HCT116 (cell line): ENCODE measurements around the gene CUEDC1. TPM values are rescaled to one million over a fixed set of nuclear protein-coding genes. Genes with fewer than 3 reads are reported as not detected.
"Not testable (repeated sequence)": the region's sequence is repeated elsewhere in the genome, so short reads cannot be mapped to it uniquely, and the experiment has no call there.

Source experiments
- ATAC-seq: fragments of 200-7000 bp; cut with Tn5 transposase; 2 replicates; pipeline ENCODE4 v1.9.1; 2020; ENCODE audit warnings: mild to moderate bottlenecking, moderate library complexity
- BruUV-seq: library from RNA; stranded (reverse); fragments of 400-500 nt; replicated peaks from 2 replicates; lab custom pipeline; 2021; lab: Mats Ljungman, UMichigan
- CTCF ChIA-PET: fragments of 300-600 bp; sonication (Branson Sonifier 250); formaldehyde crosslinking; loops from one replicate; lab custom pipeline; 2021; ENCODE audit warnings: antibody characterized with exemption; lab: Charles Lee
- POLR2A ChIA-PET: fragments of 300-600, 350-600 bp; sonication (Branson Sonifier 250); formaldehyde crosslinking; loops from one replicate; lab custom pipeline; 2021; ENCODE audit warnings: antibody characterized with exemption; lab: Charles Lee
- RAD21 ChIA-PET, 2 experiments: fragments of 300-600 bp; sonication (Branson Sonifier 250); formaldehyde crosslinking; loops; one replicate each; lab custom pipeline; 2023; ENCODE audit warnings: low total read pairs in 2 of 2; ENCODE audit not compliant: uncharacterized antibody in 2 of 2, unreplicated experiment in 2 of 2, low non-redundant PET in 1 of 2; lab: Charles Lee
- DNase-seq: peaks from one replicate; pipeline ENCODE4 v3.0.0-alpha.2; 2010; ENCODE audit warnings: low read depth, low spot score
- H2AFZ ChIP-seq: fragments of 200-600 bp; shearing (Covaris generic), sonication (generic); 2 replicates; pipeline ENCODE4 v1.6.1; 2017; ENCODE audit warnings: low read depth, mixed run types, mixed read lengths, antibody characterized with exemption, low read length; ENCODE audit not compliant: poor library complexity, severe bottlenecking
- H3K27ac ChIP-seq: 2 replicates; pipeline ENCODE4 v1.5.1; 2012; ENCODE audit warnings: low read depth, low read length
- H3K27me3 ChIP-seq: fragments of 200-600 bp; sonication (generic); 2 replicates; pipeline ENCODE4 v1.6.1; 2016; ENCODE audit warnings: mixed run types, low read length, mixed read lengths; ENCODE audit not compliant: insufficient read depth
- H3K36me3 ChIP-seq, 2 experiments: fragments of 200-500 bp in 1 of 2; fragments of 200-600 bp in 1 of 2; sonication (Bioruptor generic) in 1 of 2; sonication (generic) in 1 of 2; 2 replicates each; pipeline versions ENCODE4 v1.5.1 to v1.6.1; 2014 to 2016; ENCODE audit warnings: low read length in 2 of 2, inconsistent platforms in 1 of 2, mixed read lengths in 1 of 2, mixed run types in 1 of 2; ENCODE audit not compliant: insufficient read depth in 2 of 2, control insufficient read depth in 1 of 2
- H3K4me1 ChIP-seq, 2 experiments: fragments of 200-600 bp in 1 of 2; sonication (generic) in 1 of 2; 2 replicates each; pipeline versions ENCODE4 v1.5.1 to v1.6.1; 2012 to 2017; ENCODE audit warnings: low read length in 2 of 2, inconsistent platforms in 1 of 2, mild to moderate bottlenecking in 1 of 2, mixed read lengths in 1 of 2, mixed run types in 1 of 2, moderate library complexity in 1 of 2; ENCODE audit not compliant: insufficient read depth in 2 of 2, control insufficient read depth in 1 of 2
- H3K4me2 ChIP-seq: fragments of 200-600 bp; sonication (generic); 2 replicates; pipeline ENCODE4 v1.6.1; 2017; ENCODE audit warnings: mixed run types, low read length, mixed read lengths
- H3K4me3 ChIP-seq, 2 experiments: fragments of 200-600 bp in 1 of 2; sonication (generic) in 1 of 2; replicated peaks in 1 of 2; 2 replicates each; pipeline ENCODE4 v1.5.1; 2011 to 2016; ENCODE audit warnings: low read length in 2 of 2, control low read depth in 1 of 2, low read depth in 1 of 2, mild to moderate bottlenecking in 1 of 2, mixed read lengths in 1 of 2, mixed run types in 1 of 2
- H3K79me2 ChIP-seq: fragments of 200-600 bp; sonication (generic); 2 replicates; pipeline ENCODE4 v1.6.1; 2017; ENCODE audit warnings: mild to moderate bottlenecking, mixed run types, low read length, moderate library complexity, mixed read lengths; ENCODE audit not compliant: insufficient read depth
- H3K9ac ChIP-seq: fragments of 200-600 bp; sonication (generic); 2 replicates; pipeline ENCODE4 v1.6.1; 2016; ENCODE audit warnings: low read length, mixed read lengths
- H3K9me2 ChIP-seq: fragments of 200-600 bp; sonication (generic), shearing (Covaris generic); 2 replicates; pipeline ENCODE4 v1.6.1; 2017; ENCODE audit warnings: mixed run types, mild to moderate bottlenecking, moderate library complexity; ENCODE audit not compliant: insufficient read depth
- H3K9me3 ChIP-seq, 2 experiments: fragments of 200-500 bp in 1 of 2; fragments of 200-600 bp in 1 of 2; sonication (Bioruptor generic) in 1 of 2; sonication (generic) in 1 of 2; 2 replicates each; pipeline ENCODE4 v1.6.1; 2014 to 2017; ENCODE audit warnings: low read length in 2 of 2, mixed read lengths in 2 of 2, inconsistent platforms in 1 of 2, low read depth in 1 of 2, mild to moderate bottlenecking in 1 of 2, mixed run types in 1 of 2, moderate library complexity in 1 of 2; ENCODE audit not compliant: control insufficient read depth in 1 of 2, insufficient read depth in 1 of 2
- H4K20me1 ChIP-seq: fragments of 200-600 bp; sonication (generic), shearing (Covaris generic); 2 replicates; pipeline ENCODE4 v1.6.1; 2017; ENCODE audit warnings: mixed run types, mild to moderate bottlenecking, moderate library complexity; ENCODE audit not compliant: insufficient read depth
- JUND ChIP-seq: IDR thresholded peaks from 2 replicates; pipeline ENCODE4 v1.6.1; 2012
- POLR2AphosphoS5 ChIP-seq: IDR thresholded peaks from 2 replicates; pipeline ENCODE4 v1.6.1; 2011; ENCODE audit warnings: mild to moderate bottlenecking, low read depth, low read length, moderate library complexity
- intact Hi-C: fragments of 100-400 bp; cut with micrococcal nuclease; formaldehyde crosslinking; loops from 2 replicates; pipeline ENCODE4 v1.10.0; 2022
- total RNA-seq: library from RNA; stranded (reverse); gene quantifications from one replicate; pipeline ENCODE4 v1.2.1, GENCODE V29; 2021; ENCODE audit not compliant: unreplicated experiment

CUEDC1 gene
- total RNA-seq, 1 experiment from 2014 or later: 60.2 TPM

GRCh38 chr17:57974053-57974824 is 19.0 kb upstream of the CUEDC1 start:
- H4K20me1 ChIP-seq, H3K4me1 ChIP-seq, RAD21 ChIA-PET, H3K27me3 ChIP-seq, H2AFZ ChIP-seq, H3K9ac ChIP-seq, H3K9me2 ChIP-seq, CTCF ChIA-PET, ATAC-seq, H3K4me3 ChIP-seq, H3K27ac ChIP-seq, H3K79me2 ChIP-seq, intact Hi-C loops, H3K4me2 ChIP-seq, DNase-seq, POLR2A ChIA-PET, H3K9me3 ChIP-seq: not testable (repeated sequence)
- BruUV-seq: TSS peak; percentile 8
- peaks cover 37 to 53% of the 10 kb centered on the region in 2 experiments for H3K36me3 ChIP-seq

- H2AFZ ChIP-seq: no peak overlapping the region
- no peak overlapping the region for H3K27ac ChIP-seq
- ChIA-PET RAD21 (no interaction called here), POLR2A (no interaction called here), CTCF (no interaction called here)
- H3K9me2 ChIP-seq: no peaks in the 10 kb centered on the region
- H3K9me3 ChIP-seq: no peaks in the 10 kb centered on the region
- H3K4me1 ChIP-seq: peaks cover 0 to 7% of the 10 kb centered on the region in 2 experiments; a peak in 1 of 4 replicates
- no peaks in the 10 kb centered on the region; the same call in 1 of the 2 replicates for H3K79me2 ChIP-seq
- TF ChIP-seq POLR2AphosphoS5 (0 out of 2 replicates have a peak, but pooled peaks have one; percentile 9), JUND (no peak)
- DNase-seq: no peak
- no peak overlapping the region for H3K4me3 ChIP-seq
- peaks cover 28 to 38% of the 10 kb centered on the region in 2 experiments for H3K36me3 ChIP-seq
- no peaks in the 10 kb centered on the region for H3K27me3 ChIP-seq
- H4K20me1 ChIP-seq: no peaks in the 10 kb centered on the region
- no peak for ATAC-seq
- H3K4me2 ChIP-seq: no peak overlapping the region
- no peak overlapping the region for H3K9ac ChIP-seq
- intact Hi-C loops: no loop called here
- no TSS peak for BruUV-seq
Measured at GRCh38 chr17:57972151-57972550, 16.9 kb upstream of the CUEDC1 start.
